Stomach (tissue), 9 donors: ENCODE results near the gene MSANTD2. TPM values are rescaled to one million over a fixed set of nuclear protein-coding genes. Genes with fewer than 3 reads are reported as not detected.
A peak's percentile ranks its signal among the peaks of the same experiment; 100 is the strongest.

ENCODE experiments used
- DNase-seq, 2 donors: peaks; one replicate each; pipeline versions ENCODE4 v3.0.0 to v3.0.0-alpha.2; 2013 to 2019
- H3K27ac ChIP-seq, 5 donors: fragments of 200-600 bp in 4 of 5; sonication (generic) in 4 of 5; one replicate each; pipeline ENCODE4 v1.5.1; 2013 to 2019; ENCODE audit warnings: mild to moderate bottlenecking in 1 of 5, moderate library complexity in 1 of 5
- H3K27me3 ChIP-seq, 3 donors: fragments of 200-600 bp; sonication (generic); one replicate each; pipeline ENCODE4 v1.5.1; 2017 to 2019; ENCODE audit warnings: mixed run types in 1 of 3
- H3K36me3 ChIP-seq, 4 donors: fragments of 200-600 bp; sonication (generic); 1 replicate in 3 of 4; 2 replicates in 1 of 4; pipeline ENCODE4 v1.5.1; 2016 to 2019
- H3K4me1 ChIP-seq, 4 donors: fragments of 200-600 bp; sonication (generic); one replicate each; pipeline ENCODE4 v1.5.1; 2016 to 2019
- H3K4me3 ChIP-seq, 4 donors: fragments of 200-600 bp; sonication (generic) in 3 of 4; one replicate each; pipeline ENCODE4 v1.5.1; 2016 to 2019; ENCODE audit warnings: mild to moderate bottlenecking in 1 of 4
- H3K9me3 ChIP-seq, 4 donors: fragments of 200-600 bp; sonication (generic); one replicate each; pipeline ENCODE4 v1.5.1; 2016 to 2019
- CTCF ChIP-seq, 7 experiments: fragments of 450-650 bp in 4 of 7; fragments of 200-600 bp in 3 of 7; sonication (generic) in 3 of 7; IDR thresholded peaks; one replicate each; pipeline ENCODE4 v1.5.1; 2016 to 2019; ENCODE audit warnings: antibody characterized with exemption in 7 of 7, control low read depth in 2 of 7, mild to moderate bottlenecking in 1 of 7
- EP300 ChIP-seq: sonication (generic); formaldehyde crosslinking; IDR thresholded peaks from one replicate; pipeline ENCODE4 v1.6.1; 2017; ENCODE audit warnings: antibody characterized with exemption
- POLR2A ChIP-seq, 4 donors: fragments of 450-650 bp; IDR thresholded peaks; one replicate each; pipeline ENCODE4 v1.6.1; 2016; ENCODE audit warnings: antibody characterized with exemption in 4 of 4, control low read depth in 2 of 4, mild to moderate bottlenecking in 1 of 4, moderate library complexity in 1 of 4
- POLR2AphosphoS5 ChIP-seq, 3 donors: sonication (generic); formaldehyde crosslinking; IDR thresholded peaks; one replicate each; pipeline ENCODE4 v1.6.1; 2016; ENCODE audit warnings: antibody characterized with exemption in 3 of 3
- WGBS, 5 donors: extraction: QIAGEN DNeasy Blood & Tissue Kit in 3 of 5; methylation state at CpG; one replicate each; pipeline versions ENCODE4 v1.1.5 to v1.1.7; 2013 to 2018; 5-methylcytosine and 5-hydroxymethylcytosine counted together
- intact Hi-C: fragments of 100-400 bp; cut with DNase I; formaldehyde crosslinking; loops from one replicate; pipeline ENCODE4 v1.15.1; 2023; ENCODE audit warnings: low total_unique reads
- polyA plus RNA-seq, 3 donors: library from polyadenylated mRNA; stranded (reverse); fragments of 200-250 nt; gene quantifications; one replicate each; pipeline ENCODE4 v1.2.3, GENCODE V29; 2013
- total RNA-seq, 5 donors: library from RNA; depleted of rRNA; stranded (reverse); fragments of >200 nt; gene quantifications; one replicate each; pipeline versions ENCODE4 v1.1.0 to v1.2.3, GENCODE V29; 2014 to 2016
- donor health status: healthy with polysubstance abuse.
- donor health status: Bipolar disorder and iron deficiency.
- donor health status: healthy.

MSANTD2 gene
- total and polyA plus RNA-seq, 8 donors: 2.8 to 40.2 (median 8.3) TPM

GRCh38 chr11:124839972-124840621 is 39.9 kb upstream of the MSANTD2 start:
- TF ChIP-seq POLR2A (IDR thresholded peaks at IDR 0.05) (no peak), POLR2AphosphoS5 (IDR thresholded peaks at IDR 0.05) (no peak), CTCF (IDR thresholded peaks at IDR 0.05) (no peak), EP300 (no peak)
- WGBS, 5 donors: 8 to 14% (median 8%) methylated on average over 20 of the region's 20 CpGs
- no peak for DNase-seq
- Histone ChIP-seq H3K27ac (no peak overlapping the region), H3K4me1 (peaks cover 23 to 57% (median 42%) of the 10 kb centered on the region in 4 donors), H3K36me3 (no peaks in the 10 kb centered on the region), H3K9me3 (no peaks in the 10 kb centered on the region), H3K4me3 (peak overlapping the region; percentile 26 to 54 (median 44)), H3K27me3 (peaks cover 18 to 77% (median 70%) of the 10 kb centered on the region in 3 donors)
- intact Hi-C loops: loop anchor here (5.0 kb wide), 1 partner anchor 173 kb away; no protein-coding TSS in a partner anchor

GRCh38 chr11:124839128-124839971 is 39.1 kb upstream of the MSANTD2 start:
- peak overlapping the region; percentile 26 to 54 (median 44) for H3K4me3 ChIP-seq
- intact Hi-C loops: loop anchor here (5.0 kb wide), 1 partner anchor 172 kb away; no protein-coding TSS in a partner anchor
- no peaks in the 10 kb centered on the region for H3K36me3 ChIP-seq
- H3K9me3 ChIP-seq: no peaks in the 10 kb centered on the region
- TF ChIP-seq EP300: no peak
- no peak for TF ChIP-seq CTCF (IDR thresholded peaks at IDR 0.05)
- no peak for TF ChIP-seq POLR2AphosphoS5 (IDR thresholded peaks at IDR 0.05)
- no peak for TF ChIP-seq POLR2A (IDR thresholded peaks at IDR 0.05)
- peaks cover 12 to 69% (median 63%) of the 10 kb centered on the region in 3 donors for H3K27me3 ChIP-seq
- peak in 1 of 2 donors; percentile 57 for DNase-seq
- no peak overlapping the region for H3K27ac ChIP-seq
- H3K4me1 ChIP-seq: peaks cover 23 to 52% (median 41%) of the 10 kb centered on the region in 4 donors
- WGBS, 5 donors: 1 to 2% (median 2%) methylated on average over 27 to 87 of the region's 87 CpGs

- H3K36me3 ChIP-seq: no peaks in the 10 kb centered on the region
- H3K4me3 ChIP-seq: peak overlapping the region in 3 of 4 donors; percentile 42 to 54 (median 45)
- 26 to 36% (median 30%) methylated on average over 5 of the region's 5 CpGs for WGBS, 5 donors
- no peaks in the 10 kb centered on the region for H3K9me3 ChIP-seq
- intact Hi-C loops: loop anchor here (5.0 kb wide), 1 partner anchor 171 kb away; no protein-coding TSS in a partner anchor
- no peak overlapping the region for H3K27ac ChIP-seq
- peaks cover 23 to 50% (median 41%) of the 10 kb centered on the region in 4 donors for H3K4me1 ChIP-seq
- no peak for DNase-seq
- H3K27me3 ChIP-seq: peaks cover 11 to 63% (median 57%) of the 10 kb centered on the region in 3 donors
- TF ChIP-seq CTCF (IDR thresholded peaks at IDR 0.05) (no peak), POLR2A (IDR thresholded peaks at IDR 0.05) (no peak), EP300 (no peak), POLR2AphosphoS5 (IDR thresholded peaks at IDR 0.05) (no peak)
Measured at GRCh38 chr11:124838805-124839127, 38.6 kb upstream of the MSANTD2 start.

- Histone ChIP-seq H3K27ac (no peak overlapping the region), H3K4me3 (no peak overlapping the region), H3K36me3 (no peaks in the 10 kb centered on the region), H3K9me3 (no peaks in the 10 kb centered on the region), H3K4me1 (peaks cover 10 to 38% (median 30%) of the 10 kb centered on the region in 4 donors), H3K27me3 (peaks cover 11 to 59% (median 44%) of the 10 kb centered on the region in 3 donors)
- intact Hi-C loops: loop anchor here (5.0 kb wide), 1 partner anchor 170 kb away; no protein-coding TSS in a partner anchor
- WGBS, 5 donors: 12 to 22% (median 14%) methylated on average over 3 of the region's 3 CpGs
- TF ChIP-seq POLR2A (IDR thresholded peaks at IDR 0.05) (no peak), EP300 (no peak), CTCF (IDR thresholded peaks at IDR 0.05) (no peak), POLR2AphosphoS5 (IDR thresholded peaks at IDR 0.05) (no peak)
- DNase-seq: peak in 1 of 2 donors; percentile 80
Measured at GRCh38 chr11:124837491-124837856, 37.3 kb upstream of the MSANTD2 start.
